Stimulated activated naive CD8-positive, alpha-beta T cell treated with anti-CD3 and anti-CD28 coated beads, Interleukin-15, Interleukin-2, amounts not matched to agents 100 ng/mL and 50 ng/mL, for 24 hours (primary cell): ENCODE results near the gene E2F8.
"Not testable (repeated sequence)": the region's sequence is repeated elsewhere in the genome, so short reads cannot be mapped to it uniquely, and the experiment has no call there.

Experiments
- H3K27ac Mint-ChIP-seq: one replicate; pipeline ENCODE4 v1.8.0; 2021; ENCODE audit warnings: mild to moderate bottlenecking, mixed read lengths
- H3K27me3 Mint-ChIP-seq: one replicate; pipeline ENCODE4 v1.8.0; 2021; ENCODE audit warnings: mixed read lengths
- H3K36me3 Mint-ChIP-seq: one replicate; pipeline ENCODE4 v1.8.0; 2021; ENCODE audit warnings: low read depth, mixed read lengths
- H3K4me1 Mint-ChIP-seq: one replicate; pipeline ENCODE4 v1.8.0; 2021; ENCODE audit warnings: low read depth, mixed read lengths
- H3K4me3 Mint-ChIP-seq: one replicate; pipeline ENCODE4 v1.8.0; 2021; ENCODE audit warnings: mild to moderate bottlenecking, mixed read lengths
- H3K9me3 Mint-ChIP-seq: one replicate; pipeline ENCODE4 v1.8.0; 2021; ENCODE audit warnings: mixed read lengths

E2F8 gene

DNA sequence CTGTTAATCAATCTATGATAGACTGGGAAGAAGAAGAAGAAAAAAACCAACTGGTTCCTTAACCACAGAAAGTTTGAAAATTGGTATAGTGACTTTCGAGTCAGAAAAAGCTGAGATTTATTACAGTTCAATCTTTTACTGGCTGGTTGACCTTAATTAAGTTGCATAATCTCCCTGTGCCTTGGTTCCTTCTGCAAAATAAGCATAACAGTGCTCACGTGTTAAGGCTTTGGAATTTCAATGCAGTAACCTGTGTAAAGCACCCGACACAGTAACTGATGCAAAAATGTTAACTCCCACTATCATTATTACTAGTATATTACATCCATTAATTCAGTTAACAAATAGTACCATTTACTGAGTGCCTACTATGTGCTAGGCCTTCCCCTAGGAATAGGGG lies 22.6 kb upstream of the E2F8 start:
- no peak overlapping the region for H3K27ac Mint-ChIP-seq
- H3K9me3 Mint-ChIP-seq = no peaks in the 10 kb centered on the region
- H3K4me3 Mint-ChIP-seq = no peak overlapping the region
- no peaks in the 10 kb centered on the region for H3K36me3 Mint-ChIP-seq
- H3K27me3 Mint-ChIP-seq = peaks cover 7% of the 10 kb centered on the region
- no peaks in the 10 kb centered on the region for H3K4me1 Mint-ChIP-seq

- no peaks in the 10 kb centered on the region for H3K36me3 Mint-ChIP-seq
- peaks cover 12% of the 10 kb centered on the region for H3K27me3 Mint-ChIP-seq
- no peaks in the 10 kb centered on the region for H3K4me1 Mint-ChIP-seq
- H3K4me3 Mint-ChIP-seq = no peak overlapping the region
- peaks cover 4% of the 10 kb centered on the region for H3K9me3 Mint-ChIP-seq
- no peak overlapping the region for H3K27ac Mint-ChIP-seq
Observed at GRCh38 chr11:19259487-19260345, 19.0 kb upstream of the E2F8 start.

- H3K4me3 Mint-ChIP-seq = no peak overlapping the region
- H3K27me3 Mint-ChIP-seq = peaks cover 18% of the 10 kb centered on the region
- H3K4me1 Mint-ChIP-seq = no peaks in the 10 kb centered on the region
- H3K27ac Mint-ChIP-seq = no peak overlapping the region
- H3K9me3 Mint-ChIP-seq = peaks cover 4% of the 10 kb centered on the region
- no peaks in the 10 kb centered on the region for H3K36me3 Mint-ChIP-seq
Observed at GRCh38 chr11:19258641-19259230, 18.0 kb upstream of the E2F8 start.

- H3K4me3 Mint-ChIP-seq, H3K4me1 Mint-ChIP-seq, H3K9me3 Mint-ChIP-seq, H3K27ac Mint-ChIP-seq, H3K36me3 Mint-ChIP-seq: not testable (repeated sequence)
- H3K27me3 Mint-ChIP-seq = peaks cover 29% of the 10 kb centered on the region
Observed at GRCh38 chr11:19254441-19254840, 13.7 kb upstream of the E2F8 start.

DNA sequence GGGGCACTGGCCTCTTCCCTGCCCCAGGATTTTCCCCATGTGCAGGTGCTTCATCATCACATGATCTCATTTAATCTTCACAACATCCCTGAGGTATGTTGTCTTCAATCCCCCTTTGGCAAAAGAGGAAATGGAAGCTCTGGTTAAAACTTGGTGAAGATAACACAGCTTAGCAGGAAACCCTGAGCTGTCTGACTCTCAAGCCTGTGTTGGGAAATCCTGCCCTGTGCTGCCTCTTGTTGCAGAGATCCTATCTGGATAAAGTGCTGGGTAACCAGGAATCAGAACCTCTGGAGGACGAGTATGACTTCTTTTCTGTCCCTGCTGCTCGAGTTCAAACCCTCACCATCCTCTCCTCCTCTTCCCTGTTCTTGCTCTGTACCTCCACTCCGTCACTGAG lies 13.1 kb upstream of the E2F8 start:
- Mint-ChIP-seq H3K36me3 (no peaks in the 10 kb centered on the region), H3K4me1 (no peaks in the 10 kb centered on the region), H3K9me3 (peaks cover 4% of the 10 kb centered on the region), H3K27ac (no peak overlapping the region), H3K27me3 (peaks cover 34% of the 10 kb centered on the region), H3K4me3 (no peak overlapping the region)

GRCh38 chr11:19253153-19253745 lies 12.5 kb upstream of the E2F8 start:
- no peak overlapping the region for H3K27ac Mint-ChIP-seq
- peaks cover 36% of the 10 kb centered on the region for H3K27me3 Mint-ChIP-seq
- no peaks in the 10 kb centered on the region for H3K4me1 Mint-ChIP-seq
- H3K9me3 Mint-ChIP-seq = peaks cover 4% of the 10 kb centered on the region
- no peaks in the 10 kb centered on the region for H3K36me3 Mint-ChIP-seq
- no peak overlapping the region for H3K4me3 Mint-ChIP-seq

DNA sequence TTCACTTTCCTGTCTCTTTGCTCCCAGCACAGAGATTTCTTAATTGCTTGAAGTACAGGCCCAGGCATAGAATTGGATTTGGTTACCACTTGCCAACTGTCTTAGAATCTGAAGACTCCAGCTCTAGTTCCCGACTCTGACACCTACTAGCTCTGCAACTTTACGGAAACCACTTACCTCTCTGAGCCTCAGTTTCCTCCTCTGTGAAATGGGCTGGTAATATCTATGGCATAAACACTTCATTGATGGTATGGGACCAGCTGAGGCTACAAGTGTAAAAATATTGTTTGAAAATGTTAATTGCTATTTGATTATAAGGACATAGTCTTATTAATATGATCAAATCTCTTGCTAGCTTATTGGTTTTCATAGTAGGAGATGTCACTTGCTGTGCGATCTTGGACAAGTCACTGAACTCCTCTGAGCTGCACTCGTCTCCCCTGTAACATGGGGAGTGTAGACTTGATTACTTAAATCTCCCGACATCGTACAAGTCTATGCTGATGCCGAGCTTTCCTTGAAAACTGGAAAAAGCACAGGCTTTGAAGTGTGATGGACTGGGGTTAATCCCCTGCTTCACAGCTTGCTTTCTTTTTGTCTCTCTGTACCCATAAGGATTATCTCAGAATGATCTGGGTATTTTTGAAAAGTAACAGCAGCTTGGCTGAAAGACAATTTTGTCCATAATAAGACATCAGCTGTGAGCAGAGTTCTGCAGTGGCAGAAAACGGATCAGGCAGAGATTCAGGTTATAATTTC lies 11.8 kb upstream of the E2F8 start:
- Mint-ChIP-seq H3K4me3 (no peak overlapping the region), H3K36me3 (no peaks in the 10 kb centered on the region), H3K4me1 (no peaks in the 10 kb centered on the region), H3K27ac (no peak overlapping the region), H3K27me3 (peaks cover 41% of the 10 kb centered on the region), H3K9me3 (peaks cover 4% of the 10 kb centered on the region)

DNA sequence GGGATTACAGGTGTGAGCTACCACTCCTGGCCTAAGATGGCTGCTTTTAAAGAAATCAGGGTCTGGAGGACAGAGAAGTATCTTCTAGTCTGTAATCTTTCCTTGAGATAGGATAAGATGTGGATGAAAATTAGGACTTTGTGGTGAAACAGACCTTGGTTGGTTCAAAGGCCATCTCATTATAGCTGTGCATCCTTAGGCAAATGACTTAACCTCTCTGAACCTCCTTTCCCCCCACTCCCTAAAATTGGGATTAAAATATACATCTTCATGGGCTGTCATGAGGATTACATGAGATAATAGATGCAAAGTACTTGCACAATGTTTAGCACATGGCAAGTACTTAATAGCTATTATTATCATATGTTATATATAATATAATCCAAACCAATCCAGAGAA lies 10.8 kb upstream of the E2F8 start:
- H3K4me1 Mint-ChIP-seq = no peaks in the 10 kb centered on the region
- no peaks in the 10 kb centered on the region for H3K36me3 Mint-ChIP-seq
- peaks cover 42% of the 10 kb centered on the region for H3K27me3 Mint-ChIP-seq
- peaks cover 4% of the 10 kb centered on the region for H3K9me3 Mint-ChIP-seq
- no peak overlapping the region for H3K4me3 Mint-ChIP-seq
- H3K27ac Mint-ChIP-seq = no peak overlapping the region

DNA sequence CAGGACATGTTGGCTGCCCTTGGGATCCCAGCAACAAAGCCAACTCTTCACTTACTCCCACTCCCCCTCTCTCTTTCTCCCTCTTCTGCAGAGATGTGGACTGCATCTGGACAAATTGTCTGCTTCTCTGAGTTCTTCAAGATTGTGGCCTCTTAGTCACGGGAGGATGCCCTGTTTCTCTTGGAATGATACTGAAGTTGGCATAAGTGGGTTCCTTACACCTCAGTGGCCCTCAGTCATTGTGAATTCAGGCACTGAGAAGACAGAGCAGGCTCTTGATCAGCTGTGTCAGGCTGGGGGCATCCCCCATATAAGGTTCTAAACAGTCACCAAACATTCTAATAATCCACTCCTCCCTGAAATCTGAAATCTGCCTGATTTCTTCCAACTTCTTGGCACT lies 6.1 kb upstream of the E2F8 start:
- Mint-ChIP-seq H3K9me3 (no peaks in the 10 kb centered on the region), H3K36me3 (no peaks in the 10 kb centered on the region), H3K27me3 (peaks cover 67% of the 10 kb centered on the region), H3K27ac (no peak overlapping the region), H3K4me3 (no peak overlapping the region), H3K4me1 (peaks cover 7% of the 10 kb centered on the region)

DNA sequence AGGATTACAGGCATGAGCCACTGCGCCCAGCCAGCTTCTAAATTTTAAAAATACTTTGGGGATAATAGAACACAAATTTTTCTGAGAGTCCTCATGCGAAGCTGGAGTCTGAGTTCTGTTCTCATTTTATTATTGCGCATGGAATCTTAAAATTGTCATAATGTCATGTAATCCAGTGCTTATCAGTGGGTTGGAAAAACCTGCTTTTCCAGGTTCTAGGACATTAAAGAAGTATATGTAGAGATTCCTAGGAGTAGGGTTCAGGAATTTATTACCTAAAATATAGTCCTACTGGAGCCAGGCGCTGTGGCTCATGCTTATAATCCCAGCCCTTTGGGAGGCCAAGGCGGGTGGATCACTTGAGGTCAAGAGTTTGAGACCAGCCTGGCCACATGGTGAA lies 4.6 kb upstream of the E2F8 start:
- Mint-ChIP-seq H3K9me3 (no peaks in the 10 kb centered on the region), H3K27me3 (peaks cover 63% of the 10 kb centered on the region)

GRCh38 chr11:19244621-19245020 lies 3.9 kb upstream of the E2F8 start:
- Mint-ChIP-seq H3K9me3 (no peaks in the 10 kb centered on the region), H3K4me3 (no peak overlapping the region), H3K36me3 (no peaks in the 10 kb centered on the region), H3K27ac (no peak overlapping the region), H3K4me1 (peaks cover 7% of the 10 kb centered on the region), H3K27me3 (peaks cover 59% of the 10 kb centered on the region)

More for the DNA sequence above, 4.6 kb upstream of the E2F8 start:
- Mint-ChIP-seq H3K4me1 (peaks cover 7% of the 10 kb centered on the region), H3K27ac (no peak overlapping the region), H3K36me3 (no peaks in the 10 kb centered on the region), H3K4me3 (no peak overlapping the region)

DNA sequence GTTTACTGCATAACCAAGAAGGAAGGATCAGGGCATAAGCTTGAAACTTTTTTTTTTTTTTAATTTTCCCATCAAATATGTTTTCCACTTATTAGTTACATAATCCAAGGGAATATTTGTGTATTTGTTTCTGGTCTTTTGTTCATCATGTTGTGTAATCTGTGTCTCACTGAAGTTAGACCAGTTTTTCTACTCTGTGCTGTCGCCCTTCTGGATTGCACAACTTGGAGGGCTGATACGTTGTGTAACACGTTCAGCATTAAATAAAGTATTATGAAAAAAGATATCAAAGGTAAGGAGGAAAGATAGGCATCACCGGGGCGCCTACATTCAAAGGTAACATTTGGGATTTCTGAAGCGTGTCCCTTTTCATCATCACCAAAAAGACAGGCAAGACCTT lies 3.3 kb upstream of the E2F8 start:
- Mint-ChIP-seq H3K27ac (no peak overlapping the region), H3K4me1 (peaks cover 11% of the 10 kb centered on the region), H3K27me3 (peaks cover 57% of the 10 kb centered on the region), H3K36me3 (peaks cover 4% of the 10 kb centered on the region), H3K9me3 (no peaks in the 10 kb centered on the region), H3K4me3 (no peak overlapping the region)

- no peaks in the 10 kb centered on the region for H3K9me3 Mint-ChIP-seq
- peaks cover 9% of the 10 kb centered on the region for H3K36me3 Mint-ChIP-seq
- H3K27me3 Mint-ChIP-seq = peaks cover 58% of the 10 kb centered on the region
- peaks cover 16% of the 10 kb centered on the region for H3K4me1 Mint-ChIP-seq
- no peak overlapping the region for H3K27ac Mint-ChIP-seq
- H3K4me3 Mint-ChIP-seq = no peak overlapping the region
Observed at GRCh38 chr11:19243613-19244012, 2.9 kb upstream of the E2F8 start.

GRCh38 chr11:19243143-19243542 lies 2.4 kb upstream of the E2F8 start:
- peaks cover 18% of the 10 kb centered on the region for H3K4me1 Mint-ChIP-seq
- peaks cover 12% of the 10 kb centered on the region for H3K36me3 Mint-ChIP-seq
- H3K27ac Mint-ChIP-seq = no peak overlapping the region
- no peak overlapping the region for H3K4me3 Mint-ChIP-seq
- no peaks in the 10 kb centered on the region for H3K9me3 Mint-ChIP-seq
- peaks cover 55% of the 10 kb centered on the region for H3K27me3 Mint-ChIP-seq
